GM10266 (cell line): ENCODE measurements around the gene AP1S2.
"Not testable (repeated sequence)": the region's sequence is repeated elsewhere in the genome, so short reads cannot be mapped to it uniquely, and the experiment has no call there.

Experiments
- DNase-seq: peaks from one replicate; pipeline ENCODE4 v3.0.0; 2012; ENCODE audit errors: extremely low spot score
- CTCF ChIP-seq: IDR thresholded peaks from 2 replicates; pipeline ENCODE4 v1.5.1; 2012; ENCODE audit warnings: mild to moderate bottlenecking, low read depth; ENCODE audit not compliant: control insufficient read depth, insufficient read depth; ENCODE audit errors: missing control alignments

Gene AP1S2

GRCh38 chrX:15882704-15883539 is 28.3 kb upstream of the AP1S2 start:
- TF ChIP-seq CTCF: no peak
- DNase-seq: no peak

GRCh38 chrX:15881381-15881897 is 26.8 kb upstream of the AP1S2 start:
- TF ChIP-seq CTCF: no peak
- no peak for DNase-seq

- DNase-seq: not testable (repeated sequence)
Measured at GRCh38 chrX:15877914-15878313, 23.3 kb upstream of the AP1S2 start.

- DNase-seq: no peak
- no peak for TF ChIP-seq CTCF
Measured at GRCh38 chrX:15877380-15877779, 22.8 kb upstream of the AP1S2 start.

- DNase-seq: no peak
- TF ChIP-seq CTCF: no peak
Measured at GRCh38 chrX:15874672-15875071, 20.1 kb upstream of the AP1S2 start.

- no peak for DNase-seq
- no peak for TF ChIP-seq CTCF
Measured at GRCh38 chrX:15873566-15873965, 19.0 kb upstream of the AP1S2 start.

GRCh38 chrX:15870310-15870709 is 15.7 kb upstream of the AP1S2 start:
- DNase-seq: no peak
- no peak for TF ChIP-seq CTCF

GRCh38 chrX:15869695-15870094 is 15.1 kb upstream of the AP1S2 start:
- no peak for TF ChIP-seq CTCF

More at GRCh38 chrX:15869695-15870094, 15.1 kb upstream of the AP1S2 start:
- no peak for DNase-seq
